Omental fat pad (tissue), 4 donors: ENCODE measurements around the gene WBP2NL. TPM values are rescaled to one million over a fixed set of nuclear protein-coding genes. Genes with fewer than 3 reads are reported as not detected.

Experiments used
- ATAC-seq: fragments of 150-250 bp; one replicate; pipeline ENCODE4 v1.9.1; 2016; ENCODE audit warnings: mild to moderate bottlenecking, moderate library complexity; ENCODE audit not compliant: low FRiP score
- DNase-seq: peaks from one replicate; pipeline ENCODE4 v3.0.0-alpha.2; 2019; ENCODE audit warnings: low spot score
- CTCF ChIP-seq, 3 donors: fragments of 450-650 bp; IDR thresholded peaks; one replicate each; pipeline ENCODE4 v1.5.1; 2016 to 2017; ENCODE audit warnings: antibody characterized with exemption in 3 of 3, mild to moderate bottlenecking in 3 of 3, moderate library complexity in 2 of 3
- total RNA-seq, 4 donors: library from RNA; depleted of rRNA; stranded (reverse); fragments of >200 nt; gene quantifications; one replicate each; pipeline ENCODE4 v1.1.0, GENCODE V29; 2016

WBP2NL gene
- total RNA-seq, 4 donors from 2014 or later, result 0.28 to 1.1 (median 0.72) TPM

GRCh38 chr22:42052765-42053164, 54.2 kb downstream of the WBP2NL start:
- no peak for DNase-seq
- no peak for TF ChIP-seq CTCF (IDR thresholded peaks at IDR 0.05)

GRCh38 chr22:42056757-42057511, 58.3 kb downstream of the WBP2NL start:
- no peak for DNase-seq
- TF ChIP-seq CTCF (IDR thresholded peaks at IDR 0.05), result no peak
- ATAC-seq, result no peak

More at GRCh38 chr22:42052765-42053164, 54.2 kb downstream of the WBP2NL start:
- ATAC-seq, result no peak

GRCh38 chr22:42060489-42060888, 61.9 kb downstream of the WBP2NL start:
- ATAC-seq, result no peak
- no peak for TF ChIP-seq CTCF (IDR thresholded peaks at IDR 0.05)
- DNase-seq, result no peak

GRCh38 chr22:42061041-42061440, 62.5 kb downstream of the WBP2NL start:
- DNase-seq (no peak), ATAC-seq (no peak)
- TF ChIP-seq CTCF (IDR thresholded peaks at IDR 0.05), result no peak

- no peak for DNase-seq
- no peak for ATAC-seq
- no peak for TF ChIP-seq CTCF (IDR thresholded peaks at IDR 0.05)
Observed at GRCh38 chr22:42062506-42063170, 64.0 kb downstream of the WBP2NL start.

GRCh38 chr22:42064629-42065028, 66.0 kb downstream of the WBP2NL start:
- DNase-seq, result no peak
- TF ChIP-seq CTCF (IDR thresholded peaks at IDR 0.05), result no peak
- no peak for ATAC-seq
